Activated CD8-positive, alpha-beta T cell treated with anti-CD3 and anti-CD28 coated beads for 36 hours (primary cell): ENCODE measurements around the gene CASTOR2. TPM values are rescaled to one million over a fixed set of nuclear protein-coding genes. Genes with fewer than 3 reads are reported as not detected.
"Not testable (repeated sequence)": the region's sequence is repeated elsewhere in the genome, so short reads cannot be mapped to it uniquely, and the experiment has no call there.

Source experiments
- ATAC-seq: fragments of 200-7000 bp; cut with Tn5 transposase; one replicate; pipeline ENCODE4 v1.10.0; 2021; ENCODE audit warnings: mild to moderate bottlenecking, moderate library complexity
- CTCF ChIA-PET: fragments of 350-600 bp; sonication (Branson Sonifier 250); formaldehyde crosslinking; loops from one replicate; lab custom pipeline; 2021; ENCODE audit warnings: antibody characterized with exemption; lab: Charles Lee
- POLR2A ChIA-PET: fragments of 350-600 bp; sonication (Branson Sonifier 250); formaldehyde crosslinking; loops from one replicate; lab custom pipeline; 2021; ENCODE audit warnings: antibody characterized with exemption; lab: Charles Lee
- DNase-seq: peaks from one replicate; pipeline ENCODE4 v3.0.0-alpha.2; 2020
- H3K27ac Mint-ChIP-seq: one replicate; pipeline ENCODE4 v1.8.0; 2021; ENCODE audit warnings: mild to moderate bottlenecking, mixed read lengths
- H3K27me3 Mint-ChIP-seq: one replicate; pipeline ENCODE4 v1.8.0; 2021; ENCODE audit warnings: mixed read lengths
- H3K36me3 Mint-ChIP-seq: one replicate; pipeline ENCODE4 v1.8.0; 2021; ENCODE audit warnings: low read depth, mixed read lengths
- H3K4me1 Mint-ChIP-seq: one replicate; pipeline ENCODE4 v1.8.0; 2021; ENCODE audit warnings: low read depth, mixed read lengths
- H3K4me3 Mint-ChIP-seq: one replicate; pipeline ENCODE4 v1.8.0; 2021; ENCODE audit warnings: mild to moderate bottlenecking, moderate library complexity, mixed read lengths
- H3K9me3 Mint-ChIP-seq: one replicate; pipeline ENCODE4 v1.8.0; 2021; ENCODE audit warnings: mixed read lengths
- CTCF ChIP-seq: fragments of 200-600 bp; IDR thresholded peaks from one replicate; pipeline ENCODE4 v1.8.0; 2022; ENCODE audit warnings: antibody characterized with exemption, mild to moderate bottlenecking
- intact Hi-C: fragments of 100-400 bp; cut with micrococcal nuclease; formaldehyde crosslinking; loops from one replicate; pipeline ENCODE4 v1.10.0; 2022
- total RNA-seq, 2 experiments: library from RNA; stranded (reverse); gene quantifications; one replicate each; pipeline ENCODE4 v1.2.3, GENCODE V29; 2021

Gene CASTOR2
- total RNA-seq, 2 experiments from 2014 or later, result 3.1 to 3.4 TPM

DNA sequence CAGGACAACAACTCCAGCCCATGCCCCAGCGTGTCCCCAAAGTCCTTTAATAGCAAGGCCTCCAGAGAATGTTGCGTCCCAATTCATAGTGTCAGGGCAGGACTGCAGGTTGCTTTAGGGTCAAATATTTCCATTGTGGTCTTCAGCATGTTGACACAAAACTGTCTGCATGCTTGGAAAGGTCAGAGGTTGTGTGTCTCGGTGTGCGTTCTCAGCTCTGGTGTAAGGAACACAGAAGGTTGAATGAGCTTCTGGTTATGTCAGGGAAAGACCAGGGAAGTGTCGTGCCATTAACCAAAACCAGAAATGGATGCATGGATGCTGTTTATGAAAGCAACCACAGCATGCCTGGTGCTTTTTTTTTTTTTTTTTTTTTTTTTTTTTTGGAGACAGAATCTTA, 31.9 kb downstream of the CASTOR2 start:
- POLR2A ChIA-PET, result interaction anchor here (0.7 kb wide), 1 partner anchor 1283 kb away, joined by 5 read pairs; no protein-coding TSS in a partner anchor

GRCh38 chr7:74997811-74998210, 33.3 kb downstream of the CASTOR2 start:
- CTCF ChIA-PET, intact Hi-C loops, DNase-seq: not testable (repeated sequence)

More for the DNA sequence above, 31.9 kb downstream of the CASTOR2 start:
- H3K27me3 Mint-ChIP-seq, ATAC-seq, H3K27ac Mint-ChIP-seq, H3K4me3 Mint-ChIP-seq, H3K4me1 Mint-ChIP-seq, H3K36me3 Mint-ChIP-seq, H3K9me3 Mint-ChIP-seq, CTCF ChIA-PET, DNase-seq, intact Hi-C loops: not testable (repeated sequence)

DNA sequence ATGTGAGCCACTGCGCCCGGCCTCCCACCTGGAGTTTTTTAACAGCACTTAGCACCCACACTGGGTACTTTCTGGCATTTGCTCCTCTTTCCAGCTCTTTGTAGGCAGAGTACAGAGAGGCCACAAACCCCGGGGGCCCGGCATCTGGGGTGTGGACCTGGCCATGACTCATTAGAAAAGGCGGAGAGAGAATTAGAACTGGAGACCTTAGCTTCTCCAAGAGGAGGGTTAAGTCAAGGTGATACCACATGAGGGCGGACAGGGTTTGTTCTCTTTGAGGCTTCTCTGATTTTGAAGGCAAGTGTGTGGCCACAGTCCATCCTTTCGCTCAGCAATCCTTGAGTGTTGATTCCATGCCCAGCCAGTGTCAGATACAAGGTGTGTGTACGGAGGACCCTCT, 36.9 kb downstream of the CASTOR2 start:
- POLR2A ChIA-PET, ATAC-seq, H3K9me3 Mint-ChIP-seq, DNase-seq, intact Hi-C loops, H3K4me1 Mint-ChIP-seq, H3K27ac Mint-ChIP-seq, CTCF ChIA-PET, H3K27me3 Mint-ChIP-seq, H3K36me3 Mint-ChIP-seq, H3K4me3 Mint-ChIP-seq: not testable (repeated sequence)

More at GRCh38 chr7:74997811-74998210, 33.3 kb downstream of the CASTOR2 start:
- peak; percentile 7 for ATAC-seq
- H3K36me3 Mint-ChIP-seq, H3K27ac Mint-ChIP-seq, H3K9me3 Mint-ChIP-seq, H3K4me3 Mint-ChIP-seq, H3K27me3 Mint-ChIP-seq, H3K4me1 Mint-ChIP-seq, POLR2A ChIA-PET: not testable (repeated sequence)

DNA sequence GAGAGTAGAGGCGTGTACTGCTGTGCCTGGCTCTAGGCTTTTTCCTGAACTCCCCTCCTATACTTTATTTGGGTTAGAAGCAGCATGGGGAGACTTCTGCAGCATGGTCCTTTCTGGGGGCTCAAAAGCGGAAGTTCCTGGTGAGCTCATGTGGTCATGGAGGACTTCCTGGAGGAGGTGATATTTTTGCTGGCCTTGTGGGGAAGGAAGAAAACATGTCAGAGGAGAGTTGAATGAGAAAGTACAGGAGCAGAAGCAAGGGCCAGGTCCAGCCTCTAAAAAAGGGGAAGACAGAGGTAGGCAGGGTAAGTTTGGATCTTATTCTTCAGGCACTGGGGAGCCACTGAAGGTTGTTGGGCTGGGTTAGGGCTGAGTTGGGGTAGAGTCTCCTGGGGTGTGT, 45.5 kb downstream of the CASTOR2 start:
- Mint-ChIP-seq H3K4me1 (no peaks in the 10 kb centered on the region), H3K27ac (no peak overlapping the region), H3K27me3 (no peaks in the 10 kb centered on the region), H3K36me3 (no peaks in the 10 kb centered on the region), H3K4me3 (no peak overlapping the region), H3K9me3 (no peaks in the 10 kb centered on the region)
- ChIA-PET POLR2A (no interaction called here), CTCF (no interaction called here)
- ATAC-seq (no peak), DNase-seq (no peak)
- intact Hi-C loops, result no loop called here
- no peak for TF ChIP-seq CTCF

DNA sequence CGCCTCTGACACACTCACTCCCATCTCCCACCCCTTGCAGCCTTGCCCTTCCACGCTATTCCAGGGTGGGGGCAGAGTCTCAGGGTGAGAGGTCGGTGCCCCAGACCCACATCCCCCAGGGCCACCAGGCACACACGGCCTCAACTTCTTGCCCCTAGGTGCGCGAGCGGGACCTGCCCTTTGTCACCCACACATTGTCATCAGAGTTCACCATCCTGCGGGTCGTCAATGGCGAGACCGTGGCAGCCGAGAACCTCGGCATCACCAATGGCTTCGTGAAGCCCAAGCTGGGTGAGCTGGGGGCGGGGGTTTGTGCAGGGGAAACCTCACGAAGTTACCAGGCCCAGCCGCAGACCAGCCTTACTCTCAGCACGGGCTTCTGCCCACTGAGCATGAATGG, 53.3 kb downstream of the CASTOR2 start:
- no peak for DNase-seq
- no peak for ATAC-seq
- no peak for TF ChIP-seq CTCF
- no peak overlapping the region for H3K27ac Mint-ChIP-seq
- H3K27me3 Mint-ChIP-seq, result no peaks in the 10 kb centered on the region
- no peaks in the 10 kb centered on the region for H3K36me3 Mint-ChIP-seq
- no peaks in the 10 kb centered on the region for H3K4me1 Mint-ChIP-seq
- intact Hi-C loops, result no loop called here
- no peaks in the 10 kb centered on the region for H3K9me3 Mint-ChIP-seq
- no peak overlapping the region for H3K4me3 Mint-ChIP-seq
- POLR2A ChIA-PET, result interaction anchor here (0.6 kb wide), 1 partner anchor 979 kb away, joined by 3 read pairs; no protein-coding TSS in a partner anchor
- CTCF ChIA-PET, result no interaction called here

GRCh38 chr7:75018570-75019364, 54.3 kb downstream of the CASTOR2 start:
- no peaks in the 10 kb centered on the region for H3K9me3 Mint-ChIP-seq
- H3K27ac Mint-ChIP-seq, result no peak overlapping the region
- TF ChIP-seq CTCF, result no peak
- POLR2A ChIA-PET, result no interaction called here
- DNase-seq (no peak), ATAC-seq (no peak)
- no peaks in the 10 kb centered on the region for H3K36me3 Mint-ChIP-seq
- H3K4me3 Mint-ChIP-seq, result no peak overlapping the region
- intact Hi-C loops, result no loop called here
- no peaks in the 10 kb centered on the region for H3K4me1 Mint-ChIP-seq
- no peaks in the 10 kb centered on the region for H3K27me3 Mint-ChIP-seq
- CTCF ChIA-PET, result no interaction called here
